SK-N-MC (cell line): ENCODE measurements around the gene CPNE5.

Experiments
- FOXP2 ChIP-seq: optimal IDR thresholded peaks from 2 replicates; pipeline ENCODE3; 2011; ENCODE audit warnings: mild to moderate bottlenecking, moderate library complexity; ENCODE audit not compliant: insufficient read depth; ENCODE audit errors: extremely low read length, control extremely low read depth
- POLR2AphosphoS5 ChIP-seq: IDR thresholded peaks from 2 replicates; pipeline ENCODE4 v1.6.1; 2012; ENCODE audit warnings: mild to moderate bottlenecking, low read depth, low read length, borderline replicate concordance

GRCh38 chr6:36774331-36774730, 64.9 kb downstream of the CPNE5 start:
- TF ChIP-seq FOXP2 (no peak), POLR2AphosphoS5 (no peak)
